ENCODE data around the gene SPECC1L.

The SPECC1L gene

DNA sequence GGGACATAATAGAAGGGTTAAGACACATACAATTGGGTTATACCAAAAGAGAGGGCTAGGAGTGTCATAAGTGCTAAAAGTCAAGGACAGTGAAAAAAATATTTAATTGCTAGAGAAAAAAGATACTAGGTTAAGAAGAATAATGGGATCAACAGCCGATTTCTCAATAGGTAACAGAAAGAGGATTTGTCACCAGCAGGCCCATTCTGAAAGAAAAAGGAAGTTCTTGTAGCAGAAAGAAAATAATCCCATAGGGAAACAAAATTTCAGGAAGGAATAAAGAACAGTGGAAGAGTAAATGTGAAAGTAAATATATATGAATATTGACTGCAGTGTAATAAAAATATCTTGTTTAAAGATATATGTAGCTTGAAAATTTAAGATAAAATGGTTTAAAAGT lies 113.5 kb downstream of the SPECC1L start:
- H2AFZ ChIP-seq (ENCODE audit: low read length), result no peak overlapping the region
- peaks cover 23% of the 10 kb centered on the region for H3K4me1 ChIP-seq (ENCODE audit: insufficient read depth, low read length, poor library complexity, severe bottlenecking)
- no peaks in the 10 kb centered on the region for H3K27me3 ChIP-seq (ENCODE audit: insufficient read depth, low read length, poor library complexity, severe bottlenecking)
- no peaks in the 10 kb centered on the region for H3K9me3 ChIP-seq (ENCODE audit: insufficient read depth, low read depth, low read length)
- peaks cover 2% of the 10 kb centered on the region for H3F3A ChIP-seq (ENCODE audit: low read depth)
- H3K4me2 ChIP-seq (ENCODE audit: low read depth, low read length, poor library complexity, severe bottlenecking), result no peak overlapping the region
- TF ChIP-seq, protein P1, sequence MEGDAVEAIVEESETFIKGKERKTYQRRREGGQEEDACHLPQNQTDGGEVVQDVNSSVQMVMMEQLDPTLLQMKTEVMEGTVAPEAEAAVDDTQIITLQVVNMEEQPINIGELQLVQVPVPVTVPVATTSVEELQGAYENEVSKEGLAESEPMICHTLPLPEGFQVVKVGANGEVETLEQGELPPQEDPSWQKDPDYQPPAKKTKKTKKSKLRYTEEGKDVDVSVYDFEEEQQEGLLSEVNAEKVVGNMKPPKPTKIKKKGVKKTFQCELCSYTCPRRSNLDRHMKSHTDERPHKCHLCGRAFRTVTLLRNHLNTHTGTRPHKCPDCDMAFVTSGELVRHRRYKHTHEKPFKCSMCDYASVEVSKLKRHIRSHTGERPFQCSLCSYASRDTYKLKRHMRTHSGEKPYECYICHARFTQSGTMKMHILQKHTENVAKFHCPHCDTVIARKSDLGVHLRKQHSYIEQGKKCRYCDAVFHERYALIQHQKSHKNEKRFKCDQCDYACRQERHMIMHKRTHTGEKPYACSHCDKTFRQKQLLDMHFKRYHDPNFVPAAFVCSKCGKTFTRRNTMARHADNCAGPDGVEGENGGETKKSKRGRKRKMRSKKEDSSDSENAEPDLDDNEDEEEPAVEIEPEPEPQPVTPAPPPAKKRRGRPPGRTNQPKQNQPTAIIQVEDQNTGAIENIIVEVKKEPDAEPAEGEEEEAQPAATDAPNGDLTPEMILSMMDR (conservative IDR thresholded peaks at IDR 0.05; ENCODE audit: low read length), result no peak
- TF ChIP-seq EZH2phosphoT487 (IDR thresholded peaks at IDR 0.05; ENCODE audit: borderline replicate concordance), result no peak
- H3K79me2 ChIP-seq (ENCODE audit: insufficient read depth, low read length), result peaks cover 6% of the 10 kb centered on the region; the same call in 1 of the 2 replicates
- no peaks in the 10 kb centered on the region; the same call in 1 of the 2 replicates for H3K36me3 ChIP-seq (ENCODE audit: insufficient read depth, low read length)
- no peaks in the 10 kb centered on the region for H4K20me1 ChIP-seq (ENCODE audit: insufficient read depth, low read length, poor library complexity, severe bottlenecking)
- H3K4me3 ChIP-seq (ENCODE audit: low read length, poor library complexity, severe bottlenecking), result no peak overlapping the region
- no peaks in the 10 kb centered on the region for H3K9me2 ChIP-seq (replicated peaks; ENCODE audit: low read depth, low read length)
- no peak overlapping the region for H3K9ac ChIP-seq (ENCODE audit: low read depth, low read length, poor library complexity, severe bottlenecking)

DNA sequence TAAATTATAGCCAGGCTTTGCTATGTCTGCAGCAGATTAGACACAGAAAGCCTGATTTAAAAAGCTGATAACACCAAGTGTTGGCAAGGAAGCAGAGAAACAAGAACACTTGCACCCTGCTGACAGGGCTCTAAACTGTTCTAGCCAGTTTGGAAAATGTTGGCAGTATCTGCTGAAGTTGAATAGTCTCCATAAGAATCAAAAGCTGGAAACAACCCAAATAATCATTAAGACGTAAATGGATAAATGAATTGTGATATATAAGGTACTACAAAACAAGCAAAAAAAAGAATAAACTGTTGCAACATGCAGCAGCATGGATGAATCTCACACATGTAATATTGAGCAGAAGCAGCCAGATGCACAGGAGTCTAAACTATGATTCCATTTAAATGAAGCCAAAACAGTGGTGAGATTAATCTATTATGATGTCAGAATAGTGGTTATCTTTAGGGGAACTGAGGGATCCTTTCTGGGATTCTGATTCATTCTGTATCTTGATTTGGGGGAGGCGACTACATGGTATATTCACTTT lies 116.4 kb downstream of the SPECC1L start:
- H4K20me1 ChIP-seq (ENCODE audit: insufficient read depth, low read length, poor library complexity, severe bottlenecking), result no peaks in the 10 kb centered on the region
- H3K4me2 ChIP-seq (ENCODE audit: low read depth, low read length, poor library complexity, severe bottlenecking), result no peak overlapping the region
- no peak for TF ChIP-seq EZH2phosphoT487 (IDR thresholded peaks at IDR 0.05; ENCODE audit: borderline replicate concordance)
- TF ChIP-seq, protein P1 (conservative IDR thresholded peaks at IDR 0.05; ENCODE audit: low read length), result no peak

DNA sequence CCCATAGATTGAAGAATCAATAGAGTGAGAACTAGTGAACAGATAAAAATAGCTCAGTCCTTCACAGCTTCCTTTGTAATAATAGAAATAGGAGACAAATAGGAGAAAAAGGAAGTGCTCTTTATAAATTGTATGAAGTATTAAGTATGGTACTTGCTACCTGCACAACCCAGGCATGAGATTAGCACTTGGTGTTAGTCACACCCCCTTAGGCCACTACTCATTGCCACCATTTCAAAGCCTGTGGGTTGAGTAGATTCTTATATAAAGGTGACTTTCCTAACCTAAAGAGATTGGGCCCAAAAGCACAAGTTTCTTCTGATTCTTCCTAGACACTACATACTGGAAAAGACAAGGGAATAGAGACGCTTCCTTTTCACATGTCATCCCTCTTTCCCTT lies 119.0 kb downstream of the SPECC1L start:
- TF ChIP-seq EZH2phosphoT487 (IDR thresholded peaks at IDR 0.05; ENCODE audit: borderline replicate concordance), result no peak
- TF ChIP-seq, protein P1 (conservative IDR thresholded peaks at IDR 0.05; ENCODE audit: low read length), result no peak
- Histone ChIP-seq H3F3A (ENCODE audit: low read depth) (no peaks in the 10 kb centered on the region), H3K4me3 (ENCODE audit: low read length, poor library complexity, severe bottlenecking) (no peak overlapping the region), H3K4me2 (ENCODE audit: low read depth, low read length, poor library complexity, severe bottlenecking) (no peak overlapping the region), H3K4me1 (ENCODE audit: insufficient read depth, low read length, poor library complexity, severe bottlenecking) (peaks cover 43% of the 10 kb centered on the region), H3K27me3 (ENCODE audit: insufficient read depth, low read length, poor library complexity, severe bottlenecking) (no peaks in the 10 kb centered on the region), H3K9me2 (replicated peaks; ENCODE audit: low read depth, low read length) (no peaks in the 10 kb centered on the region), H3K9me3 (ENCODE audit: insufficient read depth, low read depth, low read length) (no peaks in the 10 kb centered on the region), H4K20me1 (ENCODE audit: insufficient read depth, low read length, poor library complexity, severe bottlenecking) (no peaks in the 10 kb centered on the region), H3K36me3 (ENCODE audit: insufficient read depth, low read length) (peaks cover 3% of the 10 kb centered on the region; the same call in 1 of the 2 replicates), H2AFZ (ENCODE audit: low read length) (no peak overlapping the region), H3K9ac (ENCODE audit: low read depth, low read length, poor library complexity, severe bottlenecking) (no peak overlapping the region), H3K79me2 (ENCODE audit: insufficient read depth, low read length) (no peaks in the 10 kb centered on the region; the same call in 1 of the 2 replicates)

More for the DNA sequence above, 116.4 kb downstream of the SPECC1L start:
- peaks cover 6% of the 10 kb centered on the region for H3K79me2 ChIP-seq (ENCODE audit: insufficient read depth, low read length)
- no peaks in the 10 kb centered on the region for H3K9me3 ChIP-seq (ENCODE audit: insufficient read depth, low read depth, low read length)
- H3F3A ChIP-seq (ENCODE audit: low read depth), result no peaks in the 10 kb centered on the region
- no peak overlapping the region for H3K4me3 ChIP-seq (ENCODE audit: low read length, poor library complexity, severe bottlenecking)
- H3K9ac ChIP-seq (ENCODE audit: low read depth, low read length, poor library complexity, severe bottlenecking), result no peak overlapping the region
- H3K36me3 ChIP-seq (ENCODE audit: insufficient read depth, low read length), result no peaks in the 10 kb centered on the region; the same call in 1 of the 2 replicates
- peaks cover 19% of the 10 kb centered on the region for H3K4me1 ChIP-seq (ENCODE audit: insufficient read depth, low read length, poor library complexity, severe bottlenecking)
- H2AFZ ChIP-seq (ENCODE audit: low read length), result no peak overlapping the region
- H3K9me2 ChIP-seq (replicated peaks; ENCODE audit: low read depth, low read length), result no peaks in the 10 kb centered on the region
- no peaks in the 10 kb centered on the region for H3K27me3 ChIP-seq (ENCODE audit: insufficient read depth, low read length, poor library complexity, severe bottlenecking)

Measured in Loucy (cell line).